ENCODE data around the gene JAKMIP3. TPM values are rescaled to one million over a fixed set of nuclear protein-coding genes. Genes with fewer than 3 reads are reported as not detected.

Gene JAKMIP3
- total RNA-seq, 1 donor from 2014 or later, result 0.09 TPM

DNA sequence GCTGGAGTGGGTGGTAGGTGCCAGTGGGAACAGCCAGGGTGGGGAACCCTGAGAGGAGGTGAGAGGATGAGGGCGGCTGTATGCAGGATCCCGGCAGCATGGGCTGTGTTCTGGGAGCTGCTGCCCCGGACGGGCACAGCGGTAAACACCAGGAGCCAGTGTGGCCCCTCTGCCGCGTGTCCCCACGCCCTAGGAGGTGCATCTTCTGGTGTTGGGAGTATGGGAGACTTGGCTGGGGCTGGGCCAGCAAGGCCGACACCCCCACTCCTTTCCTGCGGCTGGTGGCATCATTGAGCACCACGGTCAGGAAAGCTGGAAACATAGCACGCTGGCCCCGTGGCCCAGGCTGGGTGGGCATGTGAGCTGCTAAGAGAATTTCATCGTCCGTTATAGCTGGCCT, 24.4 kb upstream of the JAKMIP3 start:
- CTCF ChIA-PET, result no interaction called here
- DNase-seq (no peak), ATAC-seq (ENCODE audit: low read depth) (no peak)
- TF ChIP-seq, protein P1, sequence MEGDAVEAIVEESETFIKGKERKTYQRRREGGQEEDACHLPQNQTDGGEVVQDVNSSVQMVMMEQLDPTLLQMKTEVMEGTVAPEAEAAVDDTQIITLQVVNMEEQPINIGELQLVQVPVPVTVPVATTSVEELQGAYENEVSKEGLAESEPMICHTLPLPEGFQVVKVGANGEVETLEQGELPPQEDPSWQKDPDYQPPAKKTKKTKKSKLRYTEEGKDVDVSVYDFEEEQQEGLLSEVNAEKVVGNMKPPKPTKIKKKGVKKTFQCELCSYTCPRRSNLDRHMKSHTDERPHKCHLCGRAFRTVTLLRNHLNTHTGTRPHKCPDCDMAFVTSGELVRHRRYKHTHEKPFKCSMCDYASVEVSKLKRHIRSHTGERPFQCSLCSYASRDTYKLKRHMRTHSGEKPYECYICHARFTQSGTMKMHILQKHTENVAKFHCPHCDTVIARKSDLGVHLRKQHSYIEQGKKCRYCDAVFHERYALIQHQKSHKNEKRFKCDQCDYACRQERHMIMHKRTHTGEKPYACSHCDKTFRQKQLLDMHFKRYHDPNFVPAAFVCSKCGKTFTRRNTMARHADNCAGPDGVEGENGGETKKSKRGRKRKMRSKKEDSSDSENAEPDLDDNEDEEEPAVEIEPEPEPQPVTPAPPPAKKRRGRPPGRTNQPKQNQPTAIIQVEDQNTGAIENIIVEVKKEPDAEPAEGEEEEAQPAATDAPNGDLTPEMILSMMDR (IDR thresholded peaks at IDR 0.05), result no peak
- Mint-ChIP-seq H3K4me1 (peaks cover 7% of the 10 kb centered on the region), H3K27me3 (peaks cover 33% of the 10 kb centered on the region), H3K36me3 (ENCODE audit: low read depth) (no peaks in the 10 kb centered on the region), H3K9me3 (no peaks in the 10 kb centered on the region), H3K27ac (no peak overlapping the region), H3K4me3 (no peak overlapping the region)
- POLR2A ChIA-PET, result no interaction called here
- intact Hi-C loops (cut with micrococcal nuclease), result no loop called here

DNA sequence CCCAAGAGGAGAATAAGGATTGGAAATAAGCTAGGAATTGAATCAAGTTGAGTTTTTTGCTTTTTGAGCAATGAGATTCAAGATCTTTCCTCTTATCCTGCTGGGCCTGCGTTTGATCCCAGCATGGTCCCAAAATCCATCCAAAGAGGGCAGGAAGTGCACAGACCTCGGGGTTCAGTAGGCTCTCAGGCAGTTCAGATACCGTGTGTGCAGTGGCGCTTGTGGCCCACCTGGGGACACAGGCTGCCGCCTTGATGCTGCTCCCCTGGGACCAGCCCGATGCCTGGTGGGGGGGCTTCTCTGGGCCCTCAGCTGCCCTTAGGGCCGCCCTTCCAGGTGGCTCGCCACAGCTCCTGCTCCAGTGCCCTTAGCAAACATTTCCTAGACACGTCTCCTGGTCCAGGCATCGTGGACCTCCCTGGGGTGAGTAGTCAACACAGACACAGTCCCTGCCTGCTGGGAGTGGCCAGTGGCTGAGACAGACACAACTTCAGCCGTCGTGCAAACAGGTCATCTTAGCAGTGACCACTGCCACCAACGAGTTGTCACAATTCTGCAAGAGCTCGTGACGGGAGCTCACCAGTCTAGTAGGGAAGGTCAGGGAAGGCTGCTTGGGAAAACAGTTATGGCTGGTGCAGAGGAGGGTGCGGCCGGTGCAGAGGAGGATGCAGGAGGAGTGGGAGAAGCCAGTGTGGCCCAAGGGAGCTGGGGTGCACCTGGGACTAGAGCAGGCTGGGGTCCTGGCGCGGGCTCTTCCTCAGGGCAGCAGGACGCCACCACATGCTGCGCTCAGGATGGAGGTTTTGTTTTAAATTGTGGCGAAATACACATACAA, 21.7 kb upstream of the JAKMIP3 start:
- H3K4me1 Mint-ChIP-seq, result no peaks in the 10 kb centered on the region
- H3K27ac Mint-ChIP-seq, result no peak overlapping the region
- no peaks in the 10 kb centered on the region for H3K36me3 Mint-ChIP-seq (ENCODE audit: low read depth)
- intact Hi-C loops (cut with micrococcal nuclease), result no loop called here
- no peak overlapping the region for H3K4me3 Mint-ChIP-seq
- TF ChIP-seq, protein P1 (IDR thresholded peaks at IDR 0.05), result no peak
- no peaks in the 10 kb centered on the region for H3K9me3 Mint-ChIP-seq
- POLR2A ChIA-PET, result no interaction called here
- peaks cover 21% of the 10 kb centered on the region for H3K27me3 Mint-ChIP-seq
- CTCF ChIA-PET, result no interaction called here
- ATAC-seq (ENCODE audit: low read depth), result no peak
- no peak for DNase-seq

- no peak for DNase-seq
- Mint-ChIP-seq H3K27me3 (peaks cover 15% of the 10 kb centered on the region), H3K4me3 (no peak overlapping the region), H3K36me3 (ENCODE audit: low read depth) (no peaks in the 10 kb centered on the region), H3K27ac (no peak overlapping the region), H3K4me1 (no peaks in the 10 kb centered on the region), H3K9me3 (no peaks in the 10 kb centered on the region)
- TF ChIP-seq, protein P1 (IDR thresholded peaks at IDR 0.05), result no peak
- POLR2A ChIA-PET, result no interaction called here
- intact Hi-C loops (cut with micrococcal nuclease), result no loop called here
- CTCF ChIA-PET, result no interaction called here
- no peak for ATAC-seq (ENCODE audit: low read depth)
Measured at GRCh38 chr10:132044803-132045202, 20.9 kb upstream of the JAKMIP3 start.

GRCh38 chr10:132045324-132045723, 20.4 kb upstream of the JAKMIP3 start:
- peaks cover 15% of the 10 kb centered on the region for H3K27me3 Mint-ChIP-seq

GRCh38 chr10:132047575-132048293, 18.0 kb upstream of the JAKMIP3 start:
- POLR2A ChIA-PET, result no interaction called here
- intact Hi-C loops (cut with micrococcal nuclease), result no loop called here
- no peak for ATAC-seq (ENCODE audit: low read depth)

More at GRCh38 chr10:132045324-132045723, 20.4 kb upstream of the JAKMIP3 start:
- intact Hi-C loops (cut with micrococcal nuclease), result no loop called here
- ATAC-seq (ENCODE audit: low read depth) (no peak), DNase-seq (no peak)
- H3K36me3 Mint-ChIP-seq (ENCODE audit: low read depth), result no peaks in the 10 kb centered on the region
- no peaks in the 10 kb centered on the region for H3K9me3 Mint-ChIP-seq
- no peak overlapping the region for H3K27ac Mint-ChIP-seq
- CTCF ChIA-PET, result no interaction called here
- TF ChIP-seq, protein P1 (IDR thresholded peaks at IDR 0.05), result no peak
- no peaks in the 10 kb centered on the region for H3K4me1 Mint-ChIP-seq
- H3K4me3 Mint-ChIP-seq, result no peak overlapping the region
- POLR2A ChIA-PET, result no interaction called here

More at GRCh38 chr10:132047575-132048293, 18.0 kb upstream of the JAKMIP3 start:
- Mint-ChIP-seq H3K4me3 (no peak overlapping the region), H3K27me3 (peaks cover 11% of the 10 kb centered on the region), H3K4me1 (no peaks in the 10 kb centered on the region), H3K36me3 (ENCODE audit: low read depth) (peaks cover 4% of the 10 kb centered on the region), H3K27ac (no peak overlapping the region), H3K9me3 (peaks cover 4% of the 10 kb centered on the region)
- CTCF ChIA-PET, result no interaction called here
- DNase-seq, result no peak
- TF ChIP-seq, protein P1 (IDR thresholded peaks at IDR 0.05), result no peak

Data from activated B cell treated with CpG ODN at 0.5 μM for 24 hours (primary cell).